Sigmoid colon (tissue), 7 donors: ENCODE data around the gene PLEKHG2. TPM values are rescaled to one million over a fixed set of nuclear protein-coding genes. Genes with fewer than 3 reads are reported as not detected.

Source experiments
- DNase-seq: peaks from one replicate; pipeline ENCODE4 v3.0.0-alpha.2; 2019
- H3K27ac ChIP-seq, 4 donors: fragments of 200-600 bp; sonication (generic); one replicate each; pipeline ENCODE4 v1.5.1; 2016 to 2019; ENCODE audit warnings: mild to moderate bottlenecking in 1 of 4
- H3K27me3 ChIP-seq, 3 donors: fragments of 200-600 bp; sonication (generic); one replicate each; pipeline ENCODE4 v1.5.1; 2019; ENCODE audit warnings: mild to moderate bottlenecking in 1 of 3
- H3K36me3 ChIP-seq, 4 donors: fragments of 200-600 bp; sonication (generic); one replicate each; pipeline ENCODE4 v1.5.1; 2016 to 2019
- H3K4me1 ChIP-seq, 4 donors: fragments of 200-600 bp; sonication (generic); one replicate each; pipeline ENCODE4 v1.5.1; 2017 to 2019
- H3K4me3 ChIP-seq, 4 donors: fragments of 200-600 bp; sonication (generic); one replicate each; pipeline ENCODE4 v1.5.1; 2017 to 2019; ENCODE audit warnings: mild to moderate bottlenecking in 2 of 4, moderate library complexity in 1 of 4
- H3K9me3 ChIP-seq, 4 donors: fragments of 200-600 bp in 3 of 4; sonication (generic) in 3 of 4; one replicate each; pipeline versions ENCODE4 v1.5.1 to v1.6.1; 2013 to 2019
- EP300 ChIP-seq, 4 donors: sonication (generic); formaldehyde crosslinking; IDR thresholded peaks; one replicate each; pipeline ENCODE4 v1.6.1; 2017; ENCODE audit warnings: antibody characterized with exemption in 4 of 4
- POLR2A ChIP-seq, 2 donors: fragments of 450-650 bp; IDR thresholded peaks; one replicate each; pipeline ENCODE4 v1.6.1; 2016; ENCODE audit warnings: antibody characterized with exemption in 2 of 2, mild to moderate bottlenecking in 2 of 2, moderate library complexity in 2 of 2
- POLR2AphosphoS5 ChIP-seq, 4 donors: sonication (generic); formaldehyde crosslinking; IDR thresholded peaks; one replicate each; pipeline ENCODE4 v1.6.1; 2017; ENCODE audit warnings: antibody characterized with exemption in 4 of 4
- WGBS, 2 donors: extraction: QIAGEN DNeasy Blood & Tissue Kit; methylation state at CpG; one replicate each; pipeline ENCODE4 v1.1.7; 2013; 5-methylcytosine and 5-hydroxymethylcytosine counted together
- intact Hi-C: fragments of 100-400 bp; cut with DNase I; formaldehyde crosslinking; loops from one replicate; pipeline ENCODE4 v1.15.1; 2023
- polyA plus RNA-seq, 3 donors: library from polyadenylated mRNA; stranded (reverse); fragments of 200-250 nt; gene quantifications; one replicate each; pipeline ENCODE4 v1.2.3, GENCODE V29; 2013
- small RNA-seq, 3 donors: library from RNA; depleted of rRNA; stranded (forward); fragments of <200 nt; gene quantifications; one replicate each; pipeline ENCODE3, GENCODE V24; 2016
- total RNA-seq, 4 donors: library from RNA; depleted of rRNA; stranded (reverse); fragments of >200 nt; gene quantifications; one replicate each; pipeline ENCODE4 v1.1.0, GENCODE V29; 2016
- TF ChIP-seq, protein P1 (sequence below), 4 experiments: fragments of 450-650 bp in 3 of 4; fragments of 200-600 bp in 1 of 4; IDR thresholded peaks; one replicate each; pipeline ENCODE4 v1.5.1; 2016 to 2019; ENCODE audit warnings: antibody characterized with exemption in 4 of 4, mild to moderate bottlenecking in 3 of 4, moderate library complexity in 2 of 4
- donor health status: healthy with polysubstance abuse.
- donor health status: Bipolar disorder and iron deficiency.
- donor health status: healthy.

The PLEKHG2 gene
- total and polyA plus RNA-seq, 7 donors: 0.60 to 28.8 (median 10.7) TPM

DNA sequence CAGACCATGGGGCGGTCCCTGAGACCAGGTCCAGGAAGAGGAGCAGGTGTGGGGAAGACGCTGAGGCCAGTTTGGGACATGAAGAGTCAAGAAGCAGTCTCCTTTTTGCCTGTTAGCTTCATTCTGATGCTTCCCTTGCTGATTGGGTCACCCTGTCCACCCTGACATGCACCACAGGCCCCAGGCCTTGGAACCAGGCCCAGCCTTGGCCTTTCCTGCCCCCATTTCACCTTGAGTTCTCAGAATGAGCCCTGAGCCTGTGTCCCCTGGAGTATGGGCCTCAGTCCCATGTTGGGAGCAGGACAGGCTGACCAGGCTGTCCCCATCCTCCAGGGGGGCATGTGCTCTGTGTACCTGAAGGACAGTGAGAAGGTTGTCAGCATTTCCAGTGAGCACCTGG lies 63.3 kb downstream of the PLEKHG2 start:
- 96% methylated on average over 2 of the region's 2 CpGs for WGBS, 2 donors

More for the DNA sequence above, 63.3 kb downstream of the PLEKHG2 start:
- Histone ChIP-seq H3K4me1 (peaks cover 0 to 9% (median 7%) of the 10 kb centered on the region in 4 donors), H3K36me3 (peaks cover 41 to 59% (median 50%) of the 10 kb centered on the region in 4 donors), H3K9me3 (no peaks in the 10 kb centered on the region), H3K27me3 (no peaks in the 10 kb centered on the region), H3K27ac (no peak overlapping the region), H3K4me3 (no peak overlapping the region)
- TF ChIP-seq EP300 (IDR thresholded peaks at IDR 0.05) (no peak), POLR2A (IDR thresholded peaks at IDR 0.05) (no peak), POLR2AphosphoS5 (IDR thresholded peaks at IDR 0.05) (no peak)
- TF ChIP-seq, protein P1, sequence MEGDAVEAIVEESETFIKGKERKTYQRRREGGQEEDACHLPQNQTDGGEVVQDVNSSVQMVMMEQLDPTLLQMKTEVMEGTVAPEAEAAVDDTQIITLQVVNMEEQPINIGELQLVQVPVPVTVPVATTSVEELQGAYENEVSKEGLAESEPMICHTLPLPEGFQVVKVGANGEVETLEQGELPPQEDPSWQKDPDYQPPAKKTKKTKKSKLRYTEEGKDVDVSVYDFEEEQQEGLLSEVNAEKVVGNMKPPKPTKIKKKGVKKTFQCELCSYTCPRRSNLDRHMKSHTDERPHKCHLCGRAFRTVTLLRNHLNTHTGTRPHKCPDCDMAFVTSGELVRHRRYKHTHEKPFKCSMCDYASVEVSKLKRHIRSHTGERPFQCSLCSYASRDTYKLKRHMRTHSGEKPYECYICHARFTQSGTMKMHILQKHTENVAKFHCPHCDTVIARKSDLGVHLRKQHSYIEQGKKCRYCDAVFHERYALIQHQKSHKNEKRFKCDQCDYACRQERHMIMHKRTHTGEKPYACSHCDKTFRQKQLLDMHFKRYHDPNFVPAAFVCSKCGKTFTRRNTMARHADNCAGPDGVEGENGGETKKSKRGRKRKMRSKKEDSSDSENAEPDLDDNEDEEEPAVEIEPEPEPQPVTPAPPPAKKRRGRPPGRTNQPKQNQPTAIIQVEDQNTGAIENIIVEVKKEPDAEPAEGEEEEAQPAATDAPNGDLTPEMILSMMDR (IDR thresholded peaks at IDR 0.05): no peak
- intact Hi-C loops: no loop called here
- no peak for DNase-seq

Small RNA genes within 50 kb of the gene (small RNA-seq; reads per million reads assigned to genes)
- 0 reads per million in 3 donors for gene MIR4530
- 0 reads per million in 3 donors for gene RN7SL566P

Other genes with a start within 250 kb of the PLEKHG2 start
- under 1 TPM in 1 of 4 donors, not detected in 3; 0.41 TPM for gene NCCRP1, start 215.7 kb upstream of the PLEKHG2 start, total RNA-seq
- gene NCCRP1, start 215.7 kb upstream of the PLEKHG2 start, polyA plus RNA-seq: under 1 TPM in 2 of 3 donors, not detected in 1; 0.52 to 0.60 TPM
- not detected for gene SYCN, start 208.4 kb upstream of the PLEKHG2 start, total RNA-seq
- not detected for gene SYCN, start 208.4 kb upstream of the PLEKHG2 start, polyA plus RNA-seq
- gene IFNL3, start 167.7 kb upstream of the PLEKHG2 start, total RNA-seq: not detected
- gene IFNL3, start 167.7 kb upstream of the PLEKHG2 start, polyA plus RNA-seq: under 1 TPM in 1 of 3 donors, not detected in 2; 0.22 TPM
- not detected for gene IFNL4, start 163.8 kb upstream of the PLEKHG2 start, total RNA-seq
- not detected for gene IFNL4, start 163.8 kb upstream of the PLEKHG2 start, polyA plus RNA-seq
- gene IFNL2, start 144.3 kb upstream of the PLEKHG2 start, total RNA-seq: not detected
- not detected for gene IFNL2, start 144.3 kb upstream of the PLEKHG2 start, polyA plus RNA-seq
- not detected for gene IFNL1, start 116.3 kb upstream of the PLEKHG2 start, total RNA-seq
- under 1 TPM in 1 of 3 donors, not detected in 2; 0.09 TPM for gene IFNL1, start 116.3 kb upstream of the PLEKHG2 start, polyA plus RNA-seq
- gene LRFN1, start 91.8 kb upstream of the PLEKHG2 start, total RNA-seq: 1 to 10 TPM in 3 of 4 donors, under 1 TPM in 1; 0.82 to 1.8 (median 1.2) TPM
- gene LRFN1, start 91.8 kb upstream of the PLEKHG2 start, polyA plus RNA-seq: 1 to 10 TPM in 1 of 3 donors, under 1 TPM in 2; under 0.01 to 1.0 (median 0.23) TPM
- 10 to 100 TPM in 1 of 4 donors, 1 to 10 TPM in 3; 5.3 to 23.1 (median 8.6) TPM for gene GMFG, start 76.6 kb upstream of the PLEKHG2 start, total RNA-seq
- 10 to 100 TPM; 37.2 to 98.6 (median 56.5) TPM for gene GMFG, start 76.6 kb upstream of the PLEKHG2 start, polyA plus RNA-seq
- gene SAMD4B, start 70.2 kb upstream of the PLEKHG2 start, total RNA-seq: 10 to 100 TPM; 37.8 to 83.6 (median 65.4) TPM
- gene SAMD4B, start 70.2 kb upstream of the PLEKHG2 start, polyA plus RNA-seq: 10 to 100 TPM; 28.4 to 79.4 (median 38.4) TPM
- gene PAF1, start 21.6 kb upstream of the PLEKHG2 start, total RNA-seq: 10 to 100 TPM; 37.5 to 51.8 (median 43.5) TPM
- gene PAF1, start 21.6 kb upstream of the PLEKHG2 start, polyA plus RNA-seq: 10 to 100 TPM; 28.2 to 40.5 (median 37.2) TPM
- gene MED29, start 21.3 kb upstream of the PLEKHG2 start, total RNA-seq: 10 to 100 TPM; 25.2 to 44.6 (median 33.7) TPM
- 10 to 100 TPM; 22.8 to 33.5 (median 31.0) TPM for gene MED29, start 21.3 kb upstream of the PLEKHG2 start, polyA plus RNA-seq
- 100 to 1,000 TPM in 3 of 4 donors, 10 to 100 TPM in 1; 78.1 to 320 (median 190) TPM for gene ZFP36, start 5.8 kb upstream of the PLEKHG2 start, total RNA-seq
- gene ZFP36, start 5.8 kb upstream of the PLEKHG2 start, polyA plus RNA-seq: 100 to 1,000 TPM; 112 to 298 (median 228) TPM
- 1,000 to 10,000 TPM; 1,648 to 4,043 (median 3,423) TPM for gene RPS16, start 23.3 kb downstream of the PLEKHG2 start, total RNA-seq
- gene RPS16, start 23.3 kb downstream of the PLEKHG2 start, polyA plus RNA-seq: 1,000 to 10,000 TPM; 2,119 to 4,564 (median 2,918) TPM
- 100 to 1,000 TPM in 2 of 4 donors, 10 to 100 TPM in 2; 72.1 to 104 (median 89.1) TPM for gene SUPT5H, start 32.9 kb downstream of the PLEKHG2 start, total RNA-seq
- 100 to 1,000 TPM in 1 of 3 donors, 10 to 100 TPM in 2; 52.3 to 112 (median 67.5) TPM for gene SUPT5H, start 32.9 kb downstream of the PLEKHG2 start, polyA plus RNA-seq
- gene TIMM50, start 68.2 kb downstream of the PLEKHG2 start, total RNA-seq: 10 to 100 TPM; 42.1 to 54.4 (median 46.8) TPM
- 10 to 100 TPM; 26.4 to 54.9 (median 37.9) TPM for gene TIMM50, start 68.2 kb downstream of the PLEKHG2 start, polyA plus RNA-seq
- gene DLL3, start 86.3 kb downstream of the PLEKHG2 start, total RNA-seq: under 1 TPM in 1 of 4 donors, not detected in 3; 0.36 TPM
- gene DLL3, start 86.3 kb downstream of the PLEKHG2 start, polyA plus RNA-seq: under 1 TPM in 1 of 3 donors, not detected in 2; 0.17 TPM
- gene SELENOV, start 102.5 kb downstream of the PLEKHG2 start, total RNA-seq: not detected
- not detected for gene SELENOV, start 102.5 kb downstream of the PLEKHG2 start, polyA plus RNA-seq
- gene EID2B, start 120.2 kb downstream of the PLEKHG2 start, total RNA-seq: 1 to 10 TPM; 3.9 to 7.7 (median 5.3) TPM
- 1 to 10 TPM in 2 of 3 donors, under 1 TPM in 1; 0.46 to 2.0 (median 1.8) TPM for gene EID2B, start 120.2 kb downstream of the PLEKHG2 start, polyA plus RNA-seq
- 10 to 100 TPM in 3 of 4 donors, 1 to 10 TPM in 1; 9.7 to 16.4 (median 13.2) TPM for gene EID2, start 127.5 kb downstream of the PLEKHG2 start, total RNA-seq
- 10 to 100 TPM in 1 of 3 donors, 1 to 10 TPM in 2; 7.6 to 10.7 (median 8.4) TPM for gene EID2, start 127.5 kb downstream of the PLEKHG2 start, polyA plus RNA-seq
- not detected for gene LGALS13, start 189.9 kb downstream of the PLEKHG2 start, total RNA-seq
- gene LGALS13, start 189.9 kb downstream of the PLEKHG2 start, polyA plus RNA-seq: not detected
- gene LGALS16, start 243.2 kb downstream of the PLEKHG2 start, total RNA-seq: not detected
- gene LGALS16, start 243.2 kb downstream of the PLEKHG2 start, polyA plus RNA-seq: not detected